HG03439 (cell line): ENCODE results near the gene HAPLN3.

Experiments
- ATAC-seq: cut with Tn5 transposase; IDR thresholded peaks from one replicate; pipeline ENCODE4 v1.9.1; 2021; ENCODE audit warnings: mild to moderate bottlenecking, moderate library complexity; ENCODE audit not compliant: unreplicated experiment

The HAPLN3 gene

DNA sequence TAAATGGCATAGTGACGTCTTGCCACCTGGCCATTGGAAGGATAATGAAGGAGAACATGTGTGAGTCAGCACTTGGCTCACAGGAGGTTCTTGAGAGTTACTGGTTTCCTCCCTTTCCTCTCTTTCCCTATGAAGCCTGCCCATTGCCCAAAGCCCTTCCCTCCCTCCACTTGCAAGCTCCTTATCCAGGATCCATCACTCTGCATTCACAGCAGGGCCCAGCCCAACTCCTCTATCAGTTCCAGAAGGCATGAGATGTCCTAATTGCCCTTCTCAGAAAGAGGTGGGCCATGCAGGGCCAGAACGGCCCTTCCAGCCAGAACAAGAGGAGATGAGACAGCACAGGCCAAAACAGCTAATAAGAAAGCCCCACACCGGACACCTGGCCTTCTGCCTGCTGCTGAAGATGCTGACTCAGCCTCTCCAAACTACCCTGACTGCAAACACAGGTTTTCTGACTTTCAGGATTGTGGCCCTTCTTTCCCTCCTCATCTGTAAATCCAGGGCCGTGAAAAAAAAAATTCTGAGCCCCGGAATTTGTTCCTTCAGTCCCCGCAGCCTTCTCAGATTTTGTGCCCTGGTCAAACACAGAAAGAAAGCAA is 29.7 kb downstream of the HAPLN3 start:
- ATAC-seq: no peak

- no peak for ATAC-seq
Observed at GRCh38 chr15:88864861-88865497, 30.4 kb downstream of the HAPLN3 start.

DNA sequence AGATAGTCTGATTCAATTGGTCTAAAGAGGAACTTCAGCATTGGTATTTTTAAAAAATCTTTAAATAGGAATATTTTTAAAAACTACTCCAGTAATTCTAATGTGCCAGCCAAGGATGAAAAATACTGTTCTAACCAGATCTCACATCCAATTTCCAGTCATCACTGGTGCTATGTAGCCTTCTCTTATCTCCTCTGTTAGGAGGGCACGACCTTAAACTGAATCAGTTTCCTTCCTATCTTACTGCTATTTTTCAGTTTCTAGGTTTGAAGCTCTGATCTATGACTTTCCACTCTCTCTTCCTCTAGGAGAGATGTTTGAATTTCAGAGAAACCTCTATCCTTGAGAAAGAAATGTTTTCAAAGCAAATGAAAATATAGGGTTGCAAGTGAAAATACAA is 31.9 kb downstream of the HAPLN3 start:
- no peak for ATAC-seq

- no peak for ATAC-seq
Observed at GRCh38 chr15:88860212-88860611, 35.1 kb downstream of the HAPLN3 start.

GRCh38 chr15:88859550-88859949 is 35.8 kb downstream of the HAPLN3 start:
- ATAC-seq: no peak

- no peak for ATAC-seq
Observed at GRCh38 chr15:88858934-88859333, 36.4 kb downstream of the HAPLN3 start.

DNA sequence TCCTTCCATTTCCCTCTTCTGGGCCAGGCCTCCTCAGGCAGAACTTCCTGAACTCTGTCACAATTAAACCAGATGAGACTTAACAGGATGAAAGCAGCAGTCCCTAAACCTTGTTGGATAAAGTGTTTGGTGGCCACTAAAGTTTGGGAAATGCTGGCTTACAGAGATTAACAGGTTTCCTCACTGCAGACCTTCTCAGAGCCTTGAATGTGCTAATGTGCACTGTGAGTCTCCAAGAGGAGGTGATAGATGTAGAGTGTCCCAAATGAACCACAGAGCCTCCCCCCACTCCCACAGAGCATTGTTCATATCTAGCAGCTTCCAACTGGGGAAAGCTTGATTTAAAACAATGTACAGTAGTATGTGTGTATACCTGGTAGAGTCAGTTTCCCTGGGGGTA is 42.9 kb downstream of the HAPLN3 start:
- no peak for ATAC-seq

DNA sequence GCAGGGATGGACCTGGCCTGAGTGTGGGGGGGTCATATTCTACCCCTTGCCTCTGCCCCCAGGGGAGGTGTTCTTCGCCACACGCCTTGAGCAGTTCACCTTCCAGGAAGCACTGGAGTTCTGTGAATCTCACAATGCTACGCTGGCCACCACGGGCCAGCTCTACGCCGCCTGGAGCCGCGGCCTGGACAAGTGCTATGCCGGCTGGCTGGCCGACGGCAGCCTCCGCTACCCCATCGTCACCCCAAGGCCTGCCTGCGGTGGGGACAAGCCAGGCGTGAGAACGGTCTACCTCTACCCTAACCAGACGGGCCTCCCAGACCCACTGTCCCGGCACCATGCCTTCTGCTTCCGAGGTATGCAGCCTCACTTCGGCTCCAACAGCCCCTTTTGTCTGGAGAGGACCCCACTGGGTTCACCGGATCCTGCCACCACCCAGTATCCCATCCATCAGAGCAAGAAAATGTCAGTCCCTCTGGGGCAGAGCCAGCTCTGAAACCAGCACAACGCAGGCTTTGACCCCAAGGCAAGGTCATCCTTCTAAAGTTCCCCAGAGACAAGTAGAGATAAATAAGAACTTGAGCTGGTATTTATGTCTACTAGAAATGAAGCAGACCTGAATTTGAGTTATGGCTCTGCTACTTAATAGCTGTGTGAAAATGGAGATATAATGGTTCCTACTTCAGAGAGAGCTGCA is 45.8 kb downstream of the HAPLN3 start:
- no peak for ATAC-seq

- ATAC-seq: no peak
Observed at GRCh38 chr15:88848203-88848602, 47.1 kb downstream of the HAPLN3 start.

DNA sequence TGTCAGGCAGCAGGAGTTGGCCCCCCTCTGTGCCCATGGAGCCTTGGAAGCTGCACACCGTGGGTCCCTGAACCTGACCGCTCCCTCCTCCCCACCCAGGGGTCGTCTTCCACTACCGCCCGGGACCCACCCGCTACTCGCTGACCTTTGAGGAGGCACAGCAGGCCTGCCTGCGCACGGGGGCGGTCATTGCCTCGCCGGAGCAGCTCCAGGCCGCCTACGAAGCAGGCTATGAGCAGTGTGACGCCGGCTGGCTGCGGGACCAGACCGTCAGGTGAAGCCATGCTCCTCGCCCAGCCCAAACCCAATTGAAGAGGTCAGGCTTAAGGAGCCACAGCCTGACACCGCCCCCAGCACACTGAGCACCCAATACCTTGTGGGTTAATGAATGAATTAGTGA is 48.2 kb downstream of the HAPLN3 start:
- ATAC-seq: no peak

- no peak for ATAC-seq
Observed at GRCh38 chr15:88845616-88846015, 49.7 kb downstream of the HAPLN3 start.

- no peak for ATAC-seq
Observed at GRCh38 chr15:88844749-88845386, 50.5 kb downstream of the HAPLN3 start.

GRCh38 chr15:88843334-88843733 is 52.0 kb downstream of the HAPLN3 start:
- ATAC-seq: no peak

GRCh38 chr15:88842156-88842555 is 53.2 kb downstream of the HAPLN3 start:
- no peak for ATAC-seq

GRCh38 chr15:88841236-88841635 is 54.1 kb downstream of the HAPLN3 start:
- no peak for ATAC-seq

DNA sequence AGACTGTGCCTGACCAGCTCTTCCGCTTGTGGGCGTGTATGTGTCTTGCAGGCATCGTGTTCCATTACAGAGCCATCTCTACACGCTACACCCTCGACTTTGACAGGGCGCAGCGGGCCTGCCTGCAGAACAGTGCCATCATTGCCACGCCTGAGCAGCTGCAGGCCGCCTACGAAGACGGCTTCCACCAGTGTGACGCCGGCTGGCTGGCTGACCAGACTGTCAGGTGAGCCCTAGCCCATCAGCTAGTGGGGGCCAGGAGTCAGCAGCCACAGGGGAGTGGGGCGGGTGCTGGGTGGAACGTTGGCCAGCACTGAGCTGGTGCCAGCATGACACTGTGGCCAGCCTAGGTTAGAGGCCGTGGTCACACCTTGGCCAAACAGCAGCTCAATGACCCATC is 55.4 kb downstream of the HAPLN3 start:
- ATAC-seq: no peak

- no peak for ATAC-seq
Observed at GRCh38 chr15:88839146-88839545, 56.2 kb downstream of the HAPLN3 start.

- no peak for ATAC-seq
Observed at GRCh38 chr15:88838667-88839066, 56.7 kb downstream of the HAPLN3 start.

GRCh38 chr15:88835646-88836045 is 59.7 kb downstream of the HAPLN3 start:
- ATAC-seq: no peak

DNA sequence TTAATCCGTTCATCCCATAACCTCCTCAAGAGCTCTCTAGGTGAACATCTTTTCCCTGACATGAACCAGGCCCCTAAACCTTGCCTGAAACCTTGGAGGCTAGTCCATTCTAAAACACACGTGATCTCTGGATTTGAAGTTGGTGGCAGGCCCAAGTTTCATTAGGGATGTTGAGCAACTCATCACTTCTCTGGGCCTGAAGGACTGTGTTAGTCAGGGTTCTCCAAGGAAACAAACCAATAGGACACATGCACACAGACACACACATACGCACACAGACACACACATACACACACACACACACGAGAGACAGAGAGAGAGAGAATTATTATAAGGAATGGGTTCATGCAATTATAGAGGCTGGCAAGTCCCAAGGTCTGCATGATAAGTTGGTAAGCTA is 60.2 kb downstream of the HAPLN3 start:
- no peak for ATAC-seq

DNA sequence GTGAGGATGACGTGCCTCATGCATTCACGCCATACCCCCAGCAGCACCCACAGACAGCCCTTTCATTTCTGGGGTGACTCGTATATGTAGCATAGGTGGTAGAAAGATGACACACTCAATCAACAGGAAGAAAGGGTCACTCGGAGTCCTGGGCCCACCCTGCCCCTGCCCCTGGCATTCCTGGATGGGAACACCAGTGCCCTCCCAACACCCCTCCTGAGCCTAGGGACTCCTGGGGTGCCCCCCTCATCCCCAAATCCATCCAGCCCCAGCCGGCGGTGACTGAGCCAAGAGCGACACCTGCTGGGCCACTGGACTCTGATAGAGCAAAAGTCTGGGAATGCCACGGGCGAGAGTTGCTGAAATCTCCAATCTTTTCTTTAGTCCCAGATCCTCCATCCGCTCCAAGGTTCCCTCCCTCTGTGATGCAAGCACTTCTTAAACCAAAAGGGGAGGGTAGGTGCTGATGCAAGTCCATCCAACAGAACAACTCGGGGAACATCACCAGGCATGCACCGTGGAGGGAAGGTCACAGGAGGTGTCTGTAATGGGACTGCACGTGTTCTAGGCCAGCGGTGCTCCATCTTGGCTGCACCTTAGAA is 61.0 kb downstream of the HAPLN3 start:
- ATAC-seq: no peak

GRCh38 chr15:88833731-88834100 is 61.6 kb downstream of the HAPLN3 start:
- ATAC-seq: no peak
